HL-60 (cell line): Measurements from ENCODE around the gene HAGHL.

ENCODE experiments used
- DNase-seq, 2 experiments: peaks; one replicate each; pipeline ENCODE4 v3.0.0-alpha.2; 2010 to 2020; ENCODE audit warnings: low read depth in 1 of 2, low spot score in 1 of 2
- H3K27ac ChIP-seq: fragments of 250-450 bp; sonication (Bioruptor Pico); replicated peaks from 2 replicates; pipeline ENCODE4 v1.5.1; 2020; ENCODE audit warnings: mild to moderate bottlenecking, moderate library complexity
- H3K27me3 ChIP-seq: fragments of 250-450 bp; sonication (Bioruptor Pico); 2 replicates; pipeline ENCODE4 v1.5.1; 2021; ENCODE audit warnings: mild to moderate bottlenecking, moderate library complexity; ENCODE audit not compliant: insufficient read depth, poor library complexity, severe bottlenecking
- H3K4me3 ChIP-seq: replicated peaks from 2 replicates; pipeline ENCODE4 v1.5.1; 2011; ENCODE audit warnings: mild to moderate bottlenecking, control low read depth, low read length; ENCODE audit not compliant: insufficient read depth
- GABPA ChIP-seq: IDR thresholded peaks from 2 replicates; pipeline ENCODE4 v1.6.1; 2012; ENCODE audit warnings: low read depth
- POLR2AphosphoS5 ChIP-seq: IDR thresholded peaks from 2 replicates; pipeline ENCODE4 v1.6.1; 2012; ENCODE audit warnings: low read depth
- SPI1 ChIP-seq: IDR thresholded peaks from 2 replicates; pipeline ENCODE4 v1.6.1; 2012; ENCODE audit warnings: low read depth, mild to moderate bottlenecking, borderline replicate concordance
- TF ChIP-seq, protein P1 (sequence below): IDR thresholded peaks from one replicate; pipeline ENCODE4 v1.5.1; 2011; ENCODE audit warnings: low read length, control low read depth, inconsistent platforms; ENCODE audit not compliant: insufficient read depth
- TF ChIP-seq, protein P2 (sequence below): IDR thresholded peaks from 2 replicates; pipeline ENCODE4 v1.6.1; 2012; ENCODE audit warnings: low read depth; ENCODE audit not compliant: insufficient replicate concordance

Gene HAGHL

DNA sequence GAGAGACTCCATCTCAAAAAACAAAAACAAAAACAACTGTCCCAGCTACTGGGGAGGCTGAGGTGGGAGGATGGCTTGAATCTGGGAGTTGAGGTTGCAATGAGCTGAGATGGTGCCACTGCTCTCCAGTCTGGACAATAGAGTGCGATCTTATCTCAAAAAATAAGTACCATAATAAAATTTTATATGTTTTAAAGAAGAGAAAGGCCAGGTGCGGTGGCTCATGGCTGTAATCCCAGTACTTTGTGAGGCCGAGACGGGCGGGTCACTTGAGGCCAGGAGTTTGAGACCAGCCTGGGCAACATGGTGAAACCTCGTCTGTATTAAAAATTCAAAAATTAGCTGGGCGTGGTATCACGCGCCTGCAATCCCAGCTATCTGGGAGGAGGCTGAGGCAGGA, 49.9 kb downstream of the HAGHL start:
- TF ChIP-seq POLR2AphosphoS5 (no peak), GABPA (no peak), SPI1 (no peak)
- TF ChIP-seq, protein P1, sequence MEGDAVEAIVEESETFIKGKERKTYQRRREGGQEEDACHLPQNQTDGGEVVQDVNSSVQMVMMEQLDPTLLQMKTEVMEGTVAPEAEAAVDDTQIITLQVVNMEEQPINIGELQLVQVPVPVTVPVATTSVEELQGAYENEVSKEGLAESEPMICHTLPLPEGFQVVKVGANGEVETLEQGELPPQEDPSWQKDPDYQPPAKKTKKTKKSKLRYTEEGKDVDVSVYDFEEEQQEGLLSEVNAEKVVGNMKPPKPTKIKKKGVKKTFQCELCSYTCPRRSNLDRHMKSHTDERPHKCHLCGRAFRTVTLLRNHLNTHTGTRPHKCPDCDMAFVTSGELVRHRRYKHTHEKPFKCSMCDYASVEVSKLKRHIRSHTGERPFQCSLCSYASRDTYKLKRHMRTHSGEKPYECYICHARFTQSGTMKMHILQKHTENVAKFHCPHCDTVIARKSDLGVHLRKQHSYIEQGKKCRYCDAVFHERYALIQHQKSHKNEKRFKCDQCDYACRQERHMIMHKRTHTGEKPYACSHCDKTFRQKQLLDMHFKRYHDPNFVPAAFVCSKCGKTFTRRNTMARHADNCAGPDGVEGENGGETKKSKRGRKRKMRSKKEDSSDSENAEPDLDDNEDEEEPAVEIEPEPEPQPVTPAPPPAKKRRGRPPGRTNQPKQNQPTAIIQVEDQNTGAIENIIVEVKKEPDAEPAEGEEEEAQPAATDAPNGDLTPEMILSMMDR = no peak
- TF ChIP-seq, protein P2, sequence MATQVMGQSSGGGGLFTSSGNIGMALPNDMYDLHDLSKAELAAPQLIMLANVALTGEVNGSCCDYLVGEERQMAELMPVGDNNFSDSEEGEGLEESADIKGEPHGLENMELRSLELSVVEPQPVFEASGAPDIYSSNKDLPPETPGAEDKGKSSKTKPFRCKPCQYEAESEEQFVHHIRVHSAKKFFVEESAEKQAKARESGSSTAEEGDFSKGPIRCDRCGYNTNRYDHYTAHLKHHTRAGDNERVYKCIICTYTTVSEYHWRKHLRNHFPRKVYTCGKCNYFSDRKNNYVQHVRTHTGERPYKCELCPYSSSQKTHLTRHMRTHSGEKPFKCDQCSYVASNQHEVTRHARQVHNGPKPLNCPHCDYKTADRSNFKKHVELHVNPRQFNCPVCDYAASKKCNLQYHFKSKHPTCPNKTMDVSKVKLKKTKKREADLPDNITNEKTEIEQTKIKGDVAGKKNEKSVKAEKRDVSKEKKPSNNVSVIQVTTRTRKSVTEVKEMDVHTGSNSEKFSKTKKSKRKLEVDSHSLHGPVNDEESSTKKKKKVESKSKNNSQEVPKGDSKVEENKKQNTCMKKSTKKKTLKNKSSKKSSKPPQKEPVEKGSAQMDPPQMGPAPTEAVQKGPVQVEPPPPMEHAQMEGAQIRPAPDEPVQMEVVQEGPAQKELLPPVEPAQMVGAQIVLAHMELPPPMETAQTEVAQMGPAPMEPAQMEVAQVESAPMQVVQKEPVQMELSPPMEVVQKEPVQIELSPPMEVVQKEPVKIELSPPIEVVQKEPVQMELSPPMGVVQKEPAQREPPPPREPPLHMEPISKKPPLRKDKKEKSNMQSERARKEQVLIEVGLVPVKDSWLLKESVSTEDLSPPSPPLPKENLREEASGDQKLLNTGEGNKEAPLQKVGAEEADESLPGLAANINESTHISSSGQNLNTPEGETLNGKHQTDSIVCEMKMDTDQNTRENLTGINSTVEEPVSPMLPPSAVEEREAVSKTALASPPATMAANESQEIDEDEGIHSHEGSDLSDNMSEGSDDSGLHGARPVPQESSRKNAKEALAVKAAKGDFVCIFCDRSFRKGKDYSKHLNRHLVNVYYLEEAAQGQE = no peak
- Histone ChIP-seq H3K4me3 (no peak overlapping the region), H3K27ac (no peak overlapping the region), H3K27me3 (peaks cover 6% of the 10 kb centered on the region)
- no peak for DNase-seq

DNA sequence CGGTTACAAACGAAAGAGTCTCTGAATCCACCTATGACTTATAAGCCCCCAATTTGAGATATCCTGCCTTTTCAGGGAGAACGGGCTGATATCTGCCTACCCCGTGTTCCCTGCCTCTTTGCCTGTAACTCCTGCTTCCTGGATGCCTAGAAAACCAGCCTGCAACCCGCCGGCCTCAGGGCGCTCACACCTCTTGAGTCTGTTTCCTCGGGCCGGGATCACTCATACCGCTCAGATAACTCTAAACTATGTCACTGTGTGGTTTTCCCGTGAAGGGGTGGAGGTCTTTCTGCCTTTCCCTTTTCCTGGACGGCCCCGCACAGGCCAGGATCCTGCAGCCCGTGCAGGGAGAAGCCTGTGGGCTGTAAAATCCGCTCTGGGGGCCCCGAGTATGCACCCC, 50.9 kb downstream of the HAGHL start:
- Histone ChIP-seq H3K4me3 (no peak overlapping the region), H3K27me3 (peaks cover 11% of the 10 kb centered on the region), H3K27ac (no peak overlapping the region)
- TF ChIP-seq GABPA (no peak), POLR2AphosphoS5 (no peak), SPI1 (no peak)
- TF ChIP-seq, protein P2 = no peak
- TF ChIP-seq, protein P1 = no peak
- no peak for DNase-seq

DNA sequence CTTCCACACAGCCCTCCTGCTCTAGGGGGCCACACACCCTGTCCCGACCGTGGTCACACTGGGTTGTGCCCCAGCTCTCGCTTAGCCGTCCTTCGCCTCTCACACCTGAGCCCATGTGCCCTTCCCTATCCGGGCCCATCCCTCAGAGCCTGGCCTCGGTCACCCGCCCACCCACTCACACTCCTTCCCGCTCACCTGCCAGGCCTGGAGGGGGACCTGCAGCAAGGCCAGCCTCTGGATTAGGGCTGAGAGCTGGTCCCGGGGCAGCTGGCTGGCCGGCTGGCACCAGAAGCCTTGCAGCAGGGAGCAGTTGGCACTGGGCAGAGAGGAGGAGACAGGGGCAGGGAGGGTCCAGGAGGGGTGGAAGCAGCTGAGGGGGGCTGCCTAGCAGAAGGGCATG, 51.5 kb downstream of the HAGHL start:
- no peak overlapping the region for H3K4me3 ChIP-seq
- TF ChIP-seq, protein P1 = no peak
- TF ChIP-seq, protein P2 = no peak
- no peak for TF ChIP-seq SPI1
- no peak for TF ChIP-seq POLR2AphosphoS5
- TF ChIP-seq GABPA = no peak
- H3K27me3 ChIP-seq = peaks cover 15% of the 10 kb centered on the region

More for the DNA sequence above, 51.5 kb downstream of the HAGHL start:
- no peak for DNase-seq
- H3K27ac ChIP-seq = no peak overlapping the region
